Tibial artery (tissue), 4 donors: ENCODE measurements around the gene ACER3.
"Not testable (repeated sequence)": the region's sequence is repeated elsewhere in the genome, so short reads cannot be mapped to it uniquely, and the experiment has no call there.

Experiments used
- DNase-seq, 2 donors: peaks; one replicate each; pipeline ENCODE4 v3.0.0-alpha.2; 2019
- H3K27ac ChIP-seq, 2 donors: fragments of 200-600 bp; sonication (generic) in 1 of 2; 1 replicate in 1 of 2; 2 replicates in 1 of 2; pipeline ENCODE4 v1.5.1; 2018 to 2019; ENCODE audit warnings: mild to moderate bottlenecking in 1 of 2
- H3K27me3 ChIP-seq, 2 donors: fragments of 200-600 bp; sonication (generic) in 1 of 2; one replicate each; pipeline versions ENCODE4 v1.5.1 to v1.6.0; 2016 to 2019
- H3K36me3 ChIP-seq, 3 donors: fragments of 200-600 bp; sonication (generic) in 2 of 3; one replicate each; pipeline ENCODE4 v1.5.1; 2016 to 2019; ENCODE audit warnings: mild to moderate bottlenecking in 2 of 3
- H3K4me1 ChIP-seq, 4 donors: fragments of 200-600 bp; sonication (generic) in 2 of 4; 1 replicate in 3 of 4; 2 replicates in 1 of 4; pipeline ENCODE4 v1.5.1; 2016 to 2019
- H3K4me3 ChIP-seq, 2 donors: fragments of 200-600 bp; sonication (generic) in 1 of 2; 1 replicate in 1 of 2; 2 replicates in 1 of 2; pipeline ENCODE4 v1.5.1; 2018 to 2019; ENCODE audit warnings: mild to moderate bottlenecking in 2 of 2
- H3K9me3 ChIP-seq, 3 donors: fragments of 200-600 bp; sonication (generic) in 1 of 3; one replicate each; pipeline ENCODE4 v1.5.1; 2016 to 2019
- CTCF ChIP-seq, 2 experiments: fragments of 200-600 bp in 1 of 2; fragments of 450-650 bp in 1 of 2; IDR thresholded peaks; one replicate each; pipeline ENCODE4 v1.5.1; 2017 to 2019; ENCODE audit warnings: antibody characterized with exemption in 2 of 2, mild to moderate bottlenecking in 1 of 2, moderate library complexity in 1 of 2
- intact Hi-C: fragments of 100-400 bp; cut with DNase I; formaldehyde crosslinking; loops from one replicate; pipeline ENCODE4 v1.15.0; 2023; ENCODE audit warnings: low total_unique reads

ACER3 gene

GRCh38 chr11:76860539-76861475 lies at the start of gene ACER3:
Gene ACER3, plus strand, starts transcription at chr11:76860918. Its CDS starts 59 bp downstream, at chr11:76860977.
- Histone ChIP-seq H3K36me3 (no peaks in the 10 kb centered on the region), H3K4me3 (peak within 1 kb of the TSS; percentile 76 to 88), H3K27ac (peak within 1 kb of the TSS; percentile 86 to 93), H3K4me1 (peaks cover 0 to 21% (median 14%) of the 10 kb centered on the region in 4 donors), H3K9me3 (no peaks in the 10 kb centered on the region), H3K27me3 (no peaks in the 10 kb centered on the region)
- TF ChIP-seq CTCF (IDR thresholded peaks at IDR 0.05) = peak in 1 of 2 experiments; percentile 8
- peak; percentile 92 to 95 for DNase-seq
- intact Hi-C loops = no loop called here

- H3K27me3 ChIP-seq = no peaks in the 10 kb centered on the region
- intact Hi-C loops = no loop called here
- no peak overlapping the region for H3K27ac ChIP-seq
Observed at GRCh38 chr11:76811259-76811658, 49.5 kb upstream of the ACER3 start.

DNA sequence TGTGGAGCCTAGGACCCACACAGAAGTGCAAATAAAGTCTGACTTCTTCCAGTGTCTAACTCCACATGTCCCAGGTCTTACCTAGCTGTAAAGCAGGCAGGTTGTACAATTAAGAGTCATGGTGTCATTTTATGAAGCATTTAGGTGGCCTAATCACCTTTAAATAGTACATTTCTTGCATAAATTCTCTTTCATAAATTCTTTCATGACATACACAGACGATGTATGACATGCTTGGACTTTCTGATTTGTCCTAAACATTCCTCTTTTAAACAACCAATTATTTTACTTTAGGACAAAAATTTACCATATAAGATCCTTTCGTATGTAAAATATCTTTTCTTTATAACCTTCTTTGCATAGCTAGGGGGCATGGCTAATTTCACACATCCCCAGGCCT lies 46.3 kb upstream of the ACER3 start:
- TF ChIP-seq CTCF (IDR thresholded peaks at IDR 0.05) = no peak
- Histone ChIP-seq H3K36me3 (no peaks in the 10 kb centered on the region), H3K9me3 (peaks cover 0 to 22% (median 0%) of the 10 kb centered on the region in 3 donors), H3K4me3 (no peak overlapping the region), H3K4me1 (no peaks in the 10 kb centered on the region), H3K27ac (no peak overlapping the region), H3K27me3 (no peaks in the 10 kb centered on the region)
- intact Hi-C loops = no loop called here
- DNase-seq = no peak

More at GRCh38 chr11:76811259-76811658, 49.5 kb upstream of the ACER3 start:
- Histone ChIP-seq H3K4me1 (peaks cover 0 to 18% (median 5%) of the 10 kb centered on the region in 4 donors), H3K36me3 (no peaks in the 10 kb centered on the region), H3K4me3 (no peak overlapping the region), H3K9me3 (peaks cover 0 to 14% (median 0%) of the 10 kb centered on the region in 3 donors)
- no peak for TF ChIP-seq CTCF (IDR thresholded peaks at IDR 0.05)
- no peak for DNase-seq

- intact Hi-C loops = loop anchor here (5.0 kb wide), 1 partner anchor 102 kb away; no protein-coding TSS in a partner anchor
- H3K4me3 ChIP-seq, H3K36me3 ChIP-seq, H3K27ac ChIP-seq, DNase-seq, H3K27me3 ChIP-seq, H3K4me1 ChIP-seq: not testable (repeated sequence)
- H3K9me3 ChIP-seq = peaks cover 0 to 22% (median 0%) of the 10 kb centered on the region in 3 donors
Observed at GRCh38 chr11:76815678-76816077, 45.0 kb upstream of the ACER3 start.

DNA sequence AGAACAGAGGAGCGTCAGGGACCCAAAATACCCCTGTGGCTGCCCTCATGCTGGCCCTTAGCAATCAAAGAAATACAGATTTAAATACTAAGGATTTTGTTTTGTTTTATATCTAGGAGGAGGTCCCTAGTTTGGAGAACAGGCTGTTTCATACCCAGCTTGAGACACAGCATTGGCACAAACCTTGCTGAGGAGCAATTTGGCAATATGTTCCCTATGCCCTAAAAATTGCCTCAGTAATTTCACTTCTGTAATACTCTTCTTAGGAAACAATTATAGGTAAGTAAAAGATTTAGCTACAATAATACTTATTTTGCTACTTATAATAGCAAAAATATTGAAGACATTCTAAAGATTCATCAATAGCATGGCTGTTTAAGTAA lies 40.5 kb upstream of the ACER3 start:
- Histone ChIP-seq H3K27ac (no peak overlapping the region), H3K4me3 (no peak overlapping the region), H3K27me3 (no peaks in the 10 kb centered on the region), H3K4me1 (peaks cover 0 to 4% (median 0%) of the 10 kb centered on the region in 4 donors), H3K9me3 (peaks cover 0 to 17% (median 0%) of the 10 kb centered on the region in 3 donors), H3K36me3 (no peaks in the 10 kb centered on the region)
- DNase-seq = no peak
- intact Hi-C loops = no loop called here
- TF ChIP-seq CTCF (IDR thresholded peaks at IDR 0.05) = no peak

- H3K4me3 ChIP-seq, intact Hi-C loops, H3K9me3 ChIP-seq, DNase-seq, H3K27ac ChIP-seq, H3K36me3 ChIP-seq, H3K27me3 ChIP-seq, H3K4me1 ChIP-seq: not testable (repeated sequence)
Observed at GRCh38 chr11:76821396-76821795, 39.3 kb upstream of the ACER3 start.
